ENCODE measurements around the gene HDGF.
"Not testable (repeated sequence)": the region's sequence is repeated elsewhere in the genome, so short reads cannot be mapped to it uniquely, and the experiment has no call there.

The HDGF gene

DNA sequence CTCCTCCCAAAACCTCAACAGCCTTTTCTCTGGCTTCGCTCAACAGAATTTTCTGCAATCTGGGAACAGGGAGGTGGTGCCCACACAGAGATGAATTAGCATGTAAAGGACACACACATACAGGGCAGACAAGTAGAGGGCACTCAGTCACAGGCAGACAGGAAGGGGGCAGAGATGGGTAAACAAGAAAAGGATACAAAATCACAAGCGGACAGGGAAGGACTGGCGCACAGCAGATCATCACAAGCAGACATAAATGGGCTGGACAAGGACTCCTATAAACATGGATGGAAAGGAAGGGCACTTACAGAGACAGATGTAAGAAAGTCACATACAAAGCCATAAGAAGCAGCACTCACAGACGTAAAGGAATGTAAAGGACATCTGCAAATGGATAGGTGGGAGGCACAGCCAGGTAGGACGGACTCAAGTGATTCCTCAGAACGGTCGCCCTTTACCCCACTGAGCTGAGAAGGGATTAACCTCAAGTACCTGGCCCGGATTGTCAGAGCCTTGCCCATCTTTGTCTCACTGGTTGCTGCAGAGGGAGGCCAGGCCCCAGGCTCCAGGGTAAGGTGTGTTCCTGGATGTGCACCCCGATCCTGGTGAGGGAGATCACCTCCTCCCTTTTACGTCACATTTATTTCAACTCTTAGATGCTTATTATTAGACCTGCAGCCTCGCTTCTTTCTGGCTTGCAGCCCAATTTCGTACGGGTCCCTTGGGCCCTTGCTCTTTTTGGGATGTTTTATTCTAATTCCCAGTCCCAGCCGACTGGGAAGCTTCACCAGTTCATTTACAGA, 15.0 kb upstream of the HDGF start:
- no peak for DNase-seq

DNA sequence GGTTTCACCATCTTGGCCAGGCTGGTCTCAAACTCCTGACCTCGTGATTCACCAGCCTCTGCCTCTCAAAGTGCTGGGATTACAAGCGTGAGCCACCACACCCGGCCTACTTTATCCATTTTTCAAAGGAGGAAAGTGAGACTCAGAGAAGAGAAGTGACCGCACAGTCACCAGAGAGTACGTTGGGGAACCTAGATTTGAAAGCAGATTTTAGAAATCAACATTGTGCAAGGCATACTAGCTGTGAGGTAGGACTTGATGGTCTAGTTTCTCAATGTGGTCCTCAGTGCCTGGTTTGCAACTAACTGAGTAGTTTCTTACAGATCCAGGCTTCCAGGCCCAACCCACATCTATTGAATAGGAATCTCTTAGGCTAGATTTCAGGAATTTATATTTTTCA, 14.2 kb upstream of the HDGF start:
- no peak for DNase-seq

DNA sequence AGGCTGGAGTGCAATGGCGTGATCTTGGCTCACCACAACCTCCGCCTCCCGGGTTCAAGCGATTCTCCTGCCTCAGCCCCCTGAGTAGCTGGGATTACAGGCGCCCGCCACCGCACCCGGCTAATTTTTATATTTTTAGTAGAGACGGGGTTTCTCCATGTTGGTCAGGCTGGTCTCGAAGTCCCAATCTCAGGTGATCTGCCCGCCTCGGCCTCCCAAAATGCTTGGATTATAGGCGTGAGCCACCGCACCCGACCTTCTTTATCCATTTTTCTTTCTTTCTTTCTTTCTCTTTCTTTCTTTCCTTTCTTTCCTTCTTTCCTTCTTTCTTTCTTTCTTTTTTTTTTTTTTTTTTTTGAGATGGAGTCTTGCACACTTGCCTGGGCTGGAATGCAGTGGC, 13.7 kb upstream of the HDGF start:
- DNase-seq: not testable (repeated sequence)

DNA sequence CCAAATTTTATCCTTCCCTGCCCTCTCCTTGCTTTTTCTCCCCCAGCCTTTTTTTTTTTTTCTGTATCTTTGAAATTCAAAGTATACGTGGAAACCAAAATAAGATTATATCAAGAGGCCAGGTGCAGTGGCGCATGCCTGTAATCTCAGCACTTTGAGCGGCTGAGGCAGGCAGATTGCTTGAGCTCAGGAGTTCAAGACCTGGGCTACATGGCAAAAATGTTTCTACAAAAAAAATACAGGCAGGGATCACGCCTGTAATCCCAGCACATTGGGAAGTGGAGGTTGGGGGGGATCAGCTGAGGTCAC, 9.3 kb upstream of the HDGF start:
- DNase-seq: no peak

DNA sequence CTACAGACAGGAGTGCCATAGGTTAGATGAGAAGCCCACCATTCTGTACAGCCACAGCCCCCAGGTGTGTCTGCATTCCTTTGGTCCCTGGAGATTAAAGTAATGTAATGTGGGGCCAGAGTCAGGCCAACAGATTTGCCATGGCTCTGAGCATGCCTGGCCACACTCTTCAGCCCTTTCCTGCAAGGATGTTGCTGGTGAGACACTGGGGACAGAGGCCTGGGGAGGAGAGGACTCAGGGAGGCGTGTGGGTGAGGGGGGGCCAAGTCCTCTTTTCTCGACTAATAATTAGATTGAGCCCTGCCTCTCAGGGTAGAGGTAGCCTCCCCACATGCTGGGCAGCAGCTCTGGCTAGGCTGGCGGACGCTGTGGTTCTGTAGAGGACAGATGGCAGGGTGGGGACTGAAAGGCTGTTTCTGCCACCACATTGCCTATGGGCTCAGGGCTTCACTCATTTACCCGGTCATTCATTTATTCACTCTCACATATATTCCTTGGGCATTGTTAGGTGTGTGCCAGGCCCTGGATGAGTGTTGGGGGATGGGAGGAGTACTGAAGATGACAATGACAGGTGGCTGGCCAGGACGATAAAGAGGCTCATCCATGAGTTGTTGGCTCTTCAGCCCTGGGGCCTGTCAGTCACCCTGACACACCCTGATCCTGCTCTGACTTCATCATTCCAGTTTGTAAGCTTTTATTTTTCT, 8.8 kb upstream of the HDGF start:
- DNase-seq: no peak

DNA sequence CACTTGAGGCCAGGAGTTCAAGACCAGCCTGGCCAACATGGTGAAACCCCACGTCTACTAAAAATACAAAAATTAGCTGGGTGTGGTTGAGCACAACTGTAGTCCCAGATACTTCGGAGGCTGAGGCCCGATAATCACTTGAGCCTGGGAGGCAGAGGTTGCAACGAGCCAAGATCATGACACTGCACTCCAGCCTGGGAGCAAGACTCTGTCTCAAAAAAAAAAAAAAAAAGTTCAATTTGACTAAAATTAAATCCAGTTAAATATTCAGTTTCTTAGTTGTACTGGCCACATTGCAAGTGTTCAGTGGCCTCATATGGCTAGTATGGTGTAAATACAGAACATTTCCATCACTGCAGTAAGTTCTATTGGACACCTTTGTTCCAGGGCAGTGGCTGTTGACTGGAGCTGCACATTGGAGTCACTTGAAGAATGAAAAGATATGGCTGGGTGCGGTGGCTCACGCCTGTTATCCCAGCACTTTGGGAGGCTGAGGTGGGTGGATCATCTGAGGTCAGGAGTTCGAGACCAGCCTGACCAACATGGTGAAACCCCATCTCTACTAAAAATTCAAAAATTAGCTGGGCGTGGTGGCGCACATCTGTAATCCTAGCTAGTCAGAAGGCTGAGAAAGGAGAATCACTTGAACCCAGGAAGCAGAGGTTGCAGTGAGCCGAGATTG, 6.2 kb upstream of the HDGF start:
- DNase-seq: not testable (repeated sequence)

DNA sequence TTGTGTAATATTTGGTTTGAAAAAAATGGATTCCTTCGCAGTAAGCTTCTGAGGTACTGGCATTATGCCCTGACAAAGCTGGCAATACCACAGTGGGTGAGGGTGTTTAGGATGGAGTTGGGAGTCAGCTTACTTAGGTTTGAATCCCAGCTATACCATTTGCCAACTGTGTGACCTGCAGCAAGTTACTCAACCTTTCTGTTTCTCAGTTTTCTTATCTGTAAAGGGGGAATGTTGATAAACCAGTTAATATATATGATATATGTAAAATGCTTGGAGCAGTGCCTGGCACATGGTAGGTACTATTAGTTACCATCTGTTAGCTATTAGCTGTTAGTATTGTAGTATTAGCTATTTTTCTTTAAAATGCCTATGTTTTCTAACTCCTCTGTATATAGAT, 4.9 kb upstream of the HDGF start:
- no peak for DNase-seq

DNA sequence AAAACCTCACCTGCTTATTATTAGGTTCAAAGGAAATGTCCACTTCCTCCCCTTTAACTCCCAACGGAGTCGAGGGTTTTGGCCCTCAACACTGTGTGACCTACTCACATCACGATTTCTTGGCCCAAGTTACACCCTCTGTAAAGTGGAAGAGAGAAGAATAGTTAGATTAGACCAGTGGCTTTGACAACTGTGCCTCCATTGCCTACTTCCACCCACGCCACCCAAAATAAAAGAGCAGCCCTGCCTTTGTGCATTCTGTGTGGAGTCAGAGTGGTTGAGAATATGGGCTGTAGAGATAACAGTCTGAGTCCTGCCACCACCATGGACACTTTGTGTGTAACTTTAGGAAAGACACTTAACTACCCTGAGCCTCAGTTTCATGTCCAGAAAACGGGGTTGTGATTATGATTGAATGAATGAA, 4.1 kb upstream of the HDGF start:
- DNase-seq: no peak

DNA sequence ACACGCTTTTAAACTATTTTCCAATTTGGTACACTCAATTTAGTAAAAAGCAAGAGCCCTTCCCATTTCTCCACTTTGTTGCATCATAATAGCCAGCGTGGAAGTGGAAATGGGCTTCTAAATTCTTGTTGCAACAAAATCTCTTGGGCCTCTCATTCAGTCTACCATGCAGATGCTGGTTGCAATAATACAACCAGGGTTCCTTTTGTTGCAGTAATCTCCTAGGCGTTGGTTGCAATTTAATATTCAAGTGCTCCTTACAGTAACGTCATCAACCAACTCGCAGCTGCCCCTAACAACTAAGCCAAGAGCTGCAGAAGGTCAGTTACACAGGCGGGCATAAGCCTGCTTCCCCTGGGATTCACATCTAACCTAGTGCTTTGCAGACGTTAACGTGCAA, 2.7 kb upstream of the HDGF start:
- DNase-seq: no peak

DNA sequence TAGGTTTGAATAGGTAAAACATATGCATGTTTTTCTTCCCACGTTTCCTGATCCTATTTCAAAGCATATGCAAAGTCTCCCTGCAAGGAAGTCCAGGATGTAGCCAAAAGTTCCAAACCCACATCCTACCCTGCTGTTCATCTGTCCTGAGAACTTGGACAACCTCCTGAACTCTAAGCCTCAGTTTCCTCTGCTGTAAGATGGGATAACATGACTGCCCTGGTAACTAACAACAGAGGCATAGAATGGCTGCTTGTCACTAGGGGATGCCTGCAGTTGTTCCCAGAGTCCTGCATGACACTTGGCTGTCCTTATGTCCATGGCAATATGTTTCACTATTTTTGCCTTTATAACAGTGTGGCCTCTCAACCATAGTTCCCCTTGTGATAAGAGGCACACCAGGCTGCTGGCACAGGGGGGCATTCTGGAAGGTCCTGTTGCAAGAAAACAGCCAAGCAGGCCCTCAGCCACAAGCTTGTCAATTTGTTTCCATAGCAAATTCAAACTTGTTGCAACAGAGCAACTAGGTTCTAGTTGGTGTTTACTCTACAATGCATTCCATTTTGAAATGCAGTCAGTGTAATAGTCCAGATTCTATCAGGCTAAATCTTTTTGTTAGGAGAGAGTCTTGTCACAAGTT, 1.5 kb upstream of the HDGF start:
- DNase-seq: no peak

DNA sequence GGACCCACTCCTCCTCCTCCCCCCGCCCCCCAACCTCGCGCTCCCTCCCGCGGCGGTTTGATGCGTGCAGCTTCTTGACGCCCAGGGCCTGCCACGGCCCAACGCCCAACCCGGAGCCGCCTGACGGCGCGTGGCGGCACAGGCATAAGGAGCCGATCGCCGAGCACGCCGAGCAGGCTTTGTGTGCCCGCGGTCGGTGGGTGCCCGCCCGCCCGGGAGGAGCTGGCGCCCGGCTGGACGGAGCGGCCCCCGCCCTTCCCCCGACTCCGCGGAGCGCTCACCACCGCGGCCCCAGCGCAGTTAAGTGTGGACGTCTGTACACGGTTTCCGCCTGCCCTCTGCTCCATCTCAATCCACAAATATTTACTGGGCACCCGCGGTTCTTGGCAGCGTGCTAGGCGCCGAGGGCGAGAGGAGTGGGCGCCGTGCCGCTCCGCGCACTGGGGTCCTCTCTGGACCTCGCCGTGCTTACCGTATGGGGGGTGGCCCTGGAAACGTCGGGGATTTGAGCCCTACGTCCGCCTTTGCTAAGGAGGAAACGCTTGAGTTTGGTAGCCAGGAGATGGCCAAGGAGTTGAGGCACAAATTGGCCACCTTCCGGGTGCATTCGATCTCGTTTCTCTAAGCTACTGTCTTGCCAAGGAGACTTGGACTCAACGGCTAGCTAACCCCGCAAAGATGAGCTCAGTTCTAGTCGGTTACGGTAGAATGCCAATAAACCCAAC, 444 bp upstream of the HDGF start:
- peak; percentile 94 to 99 for DNase-seq

DNA sequence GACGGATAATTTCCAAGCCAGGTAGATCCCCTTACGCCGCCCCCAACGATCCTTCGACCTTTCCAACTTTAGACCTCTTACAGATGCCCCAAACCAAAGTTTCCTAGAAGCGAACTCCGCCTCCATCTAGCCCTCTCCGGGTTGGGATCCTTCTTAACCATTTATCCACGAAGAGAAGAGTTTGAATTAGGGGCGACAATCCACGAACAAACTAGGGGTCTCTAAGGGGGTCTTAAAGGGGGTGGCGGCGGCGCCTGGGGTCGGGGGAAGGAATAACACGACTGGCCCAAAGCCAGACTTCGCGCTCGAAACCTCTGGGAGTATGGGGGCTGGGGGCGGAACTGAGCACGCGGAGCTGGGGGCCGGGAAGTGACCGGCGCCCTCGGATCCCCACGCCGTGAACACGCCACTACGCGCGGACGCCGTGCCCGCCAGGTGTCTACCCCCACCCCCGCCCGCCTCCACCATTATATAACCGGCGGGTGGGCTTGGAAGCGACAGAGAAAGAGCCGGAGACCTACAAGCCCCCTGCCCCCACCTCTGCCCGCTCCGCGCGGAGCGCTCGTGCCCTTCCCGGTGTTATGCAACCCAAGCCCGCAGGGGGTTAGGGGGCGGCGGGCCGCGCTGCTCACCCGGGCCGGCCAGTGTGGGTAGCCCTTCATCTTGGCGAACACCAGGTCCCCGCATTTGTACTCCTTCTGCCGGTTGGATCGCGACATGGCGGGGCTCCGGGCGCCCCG, 594 bp downstream of the HDGF start:
- no peak for DNase-seq

DNA sequence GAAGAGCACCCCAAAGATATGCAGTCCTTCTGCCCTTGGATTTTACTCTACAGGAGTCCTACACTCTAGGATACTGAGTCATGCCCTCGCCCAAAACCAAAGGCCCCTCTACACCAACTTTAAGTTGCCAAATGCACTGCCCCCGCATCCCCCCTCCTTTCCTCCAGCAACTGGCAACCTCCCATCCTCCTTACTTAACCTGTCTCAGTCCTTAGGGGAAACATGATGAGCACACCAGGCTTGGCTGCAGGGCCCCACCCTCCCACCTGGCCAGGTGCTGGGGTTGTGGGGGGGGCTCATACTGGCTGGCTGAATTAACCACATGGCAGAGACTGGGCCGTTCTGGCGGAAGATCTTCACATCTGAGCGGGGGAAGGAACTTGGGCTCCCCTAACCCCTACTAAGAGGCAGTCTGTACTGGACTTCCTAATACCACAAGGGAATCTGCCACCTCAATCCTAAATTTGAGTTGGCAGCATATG, 1.2 kb downstream of the HDGF start:
- DNase-seq: no peak

DNA sequence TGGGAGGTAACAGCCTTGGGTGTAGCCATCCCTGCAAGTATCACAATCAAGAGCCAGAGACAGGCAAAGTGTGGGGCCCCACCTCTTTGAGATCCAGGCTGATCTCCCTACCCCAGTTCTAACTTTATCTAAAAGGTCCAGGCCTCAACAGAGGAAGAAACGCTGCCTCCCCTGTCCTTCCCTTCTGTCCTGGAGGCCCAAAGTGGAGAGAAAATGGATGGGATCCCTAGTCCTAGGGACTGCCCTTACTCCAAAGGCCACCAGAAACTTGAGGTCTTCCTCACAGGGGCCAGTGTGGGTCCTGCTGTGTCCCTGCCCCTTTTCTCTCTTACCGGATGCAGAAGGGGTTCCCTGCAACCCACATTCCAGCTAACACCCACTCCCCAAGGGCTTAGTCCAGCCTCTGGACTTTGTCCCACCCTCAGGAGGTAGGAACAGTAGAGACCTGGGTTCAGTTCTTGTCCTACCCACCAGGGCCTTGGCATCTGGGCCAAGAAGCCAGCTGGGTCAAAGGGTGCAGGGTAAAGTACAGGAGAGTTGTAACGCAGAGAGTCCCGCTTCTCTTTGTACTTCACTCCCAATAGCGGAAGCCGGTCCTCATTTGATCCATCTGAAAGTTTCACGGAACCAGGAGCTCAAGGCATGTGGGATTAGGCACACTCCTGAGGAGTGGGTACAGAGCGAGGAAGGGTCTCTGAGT, 1.9 kb downstream of the HDGF start:
- no peak for DNase-seq

DNA sequence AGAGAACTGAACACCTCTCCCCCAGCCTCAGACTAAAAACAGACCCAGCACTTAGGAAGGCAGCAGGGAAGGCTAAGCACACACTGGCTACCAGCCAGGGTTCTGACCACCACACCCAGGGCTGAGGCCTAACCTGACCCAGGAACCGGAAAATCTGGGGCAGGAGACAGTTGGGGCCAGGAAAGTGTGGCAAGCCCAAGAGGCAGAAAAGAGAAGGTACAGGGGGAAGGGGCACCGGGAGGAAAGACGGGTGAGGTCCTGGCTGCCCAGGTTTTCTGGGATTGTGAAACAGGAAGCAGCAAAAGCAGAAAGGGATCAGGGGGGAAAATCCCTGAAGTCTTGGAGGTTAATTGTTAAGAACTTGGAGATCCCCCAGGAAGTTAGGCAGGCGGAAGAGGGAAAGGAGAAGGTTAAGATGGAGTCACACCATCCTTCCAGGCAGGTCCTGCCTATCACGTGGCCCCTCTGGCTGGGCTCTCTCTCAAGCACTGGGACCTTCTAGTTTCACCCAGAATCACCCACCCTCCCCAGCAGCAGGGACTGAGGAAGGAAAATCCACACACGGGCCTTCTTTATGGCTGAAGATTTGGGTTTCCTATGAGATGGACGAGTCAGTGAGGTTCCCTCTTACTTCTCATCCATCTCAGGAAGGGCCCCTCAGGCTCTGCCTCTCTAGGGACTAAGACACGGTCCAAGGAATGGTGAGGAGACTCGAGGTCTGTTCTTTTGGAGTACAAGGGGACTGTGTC, 2.6 kb downstream of the HDGF start:
- DNase-seq: peak; percentile 17 to 23

DNA sequence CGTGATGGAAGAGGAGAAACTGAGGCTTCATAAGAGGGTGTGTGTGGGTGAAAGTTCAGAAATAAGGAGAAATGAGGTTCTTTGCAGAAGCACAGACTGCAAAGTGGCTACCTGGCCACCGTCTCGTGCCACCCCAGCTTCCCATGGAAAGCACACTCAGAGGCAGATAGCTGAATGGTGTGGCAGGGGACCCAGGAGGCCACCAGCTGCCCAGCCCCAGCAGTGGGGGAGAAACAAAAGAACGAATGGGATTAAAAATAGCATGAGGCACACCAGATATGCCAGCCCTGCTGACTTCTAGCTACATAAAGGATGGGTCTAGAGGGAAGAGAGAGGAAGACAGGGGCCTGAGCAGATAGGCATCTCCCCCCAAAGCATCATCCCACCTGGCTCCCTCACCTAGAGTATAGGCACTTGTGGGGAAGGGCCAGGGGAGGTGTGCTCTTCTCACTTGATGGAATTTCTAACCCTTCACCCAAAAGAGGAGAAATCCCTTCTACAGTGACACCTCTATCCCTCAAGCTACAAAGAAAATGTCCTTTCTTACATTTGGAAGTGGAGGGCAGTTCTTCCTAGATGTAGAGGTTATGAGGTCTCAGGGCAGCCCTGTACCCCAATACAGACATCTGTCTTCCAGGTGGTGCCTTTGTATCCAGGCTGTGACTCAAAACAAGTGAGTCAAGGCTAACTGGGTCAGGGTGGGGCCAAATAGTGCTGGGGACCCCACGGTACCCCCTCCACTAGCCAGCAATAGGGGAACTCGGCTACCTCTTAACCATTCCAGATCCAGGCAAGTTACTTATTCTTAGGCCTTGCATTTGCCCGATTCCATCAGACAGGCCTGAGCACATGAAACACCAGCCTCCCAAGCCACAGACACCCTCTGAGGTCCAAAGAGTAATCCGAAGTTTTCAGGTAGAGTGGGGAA, 3.5 kb downstream of the HDGF start:
- DNase-seq: no peak

DNA sequence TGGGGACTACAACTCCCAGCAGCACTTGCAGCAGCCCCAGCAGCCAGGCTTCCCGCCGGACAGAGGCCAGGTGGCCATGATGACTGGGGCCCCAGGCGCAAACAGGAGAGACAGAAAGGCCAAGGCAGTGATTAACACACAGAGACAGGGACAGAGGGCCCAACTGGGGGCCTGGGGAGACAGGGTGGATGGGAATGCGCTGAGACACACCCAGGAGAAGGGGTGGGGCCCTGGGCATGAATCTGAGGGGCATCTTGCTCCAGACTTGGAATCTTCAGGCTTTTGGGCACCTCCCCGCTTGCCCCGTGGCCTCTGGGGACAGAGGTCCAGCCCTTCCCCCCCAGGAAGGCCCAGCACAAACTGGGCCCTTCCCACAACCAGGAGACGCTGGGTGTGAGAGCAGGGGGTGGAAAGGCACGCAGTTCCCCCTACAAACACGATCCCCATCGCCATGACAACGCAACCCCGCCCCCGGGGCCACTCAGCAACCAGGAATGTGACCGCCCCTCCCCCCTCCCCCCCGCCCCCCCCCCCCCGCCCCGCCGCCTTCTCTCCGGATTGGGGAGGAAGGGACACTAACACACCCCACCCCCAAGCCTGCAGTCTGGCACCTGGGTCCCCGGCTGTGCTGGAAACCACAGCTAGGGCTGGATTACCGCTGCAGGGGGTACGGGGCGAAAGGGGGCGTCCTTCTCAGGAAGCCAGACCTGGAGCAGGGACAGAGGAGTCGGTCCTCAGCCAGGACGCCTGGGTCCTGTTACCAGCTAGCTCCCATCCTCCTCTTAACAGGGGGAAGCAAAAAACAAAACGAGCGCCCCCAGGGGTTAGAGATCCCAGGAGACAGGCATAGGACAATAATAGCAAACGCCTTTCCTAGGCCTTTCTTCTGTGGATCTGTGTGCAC, 4.5 kb downstream of the HDGF start:
- DNase-seq: peak; percentile 51 to 82

DNA sequence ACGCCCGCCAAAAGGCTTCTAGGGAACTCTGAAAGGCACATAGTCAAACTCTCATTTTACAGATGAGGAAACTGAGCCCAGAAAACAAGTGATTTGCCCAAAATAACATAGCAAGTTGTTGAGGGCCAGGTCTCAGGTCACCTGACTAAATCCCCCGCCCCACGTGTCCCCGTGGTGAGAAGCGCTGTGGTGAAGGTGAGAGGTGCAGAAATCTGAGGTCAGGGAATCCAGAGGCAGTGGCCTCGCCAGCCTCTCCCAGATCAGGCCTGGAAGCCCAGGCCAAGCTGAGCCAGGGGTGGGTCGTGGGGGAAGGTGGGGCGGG, 5.1 kb downstream of the HDGF start:
- DNase-seq: no peak
